Heart left ventricle (tissue), 16 donors: ENCODE measurements around the gene PPP1R15A. TPM values are rescaled to one million over a fixed set of nuclear protein-coding genes. Genes with fewer than 3 reads are reported as not detected.
"Not testable (repeated sequence)": the region's sequence is repeated elsewhere in the genome, so short reads cannot be mapped to it uniquely, and the experiment has no call there.

Experiments used
- ATAC-seq, 4 donors: fragments of 200-7000 bp; cut with Tn5 transposase; one replicate each; pipeline ENCODE4 v1.9.1; 2020 to 2022; ENCODE audit warnings: moderate library complexity in 4 of 4, mild to moderate bottlenecking in 3 of 4, moderate number of reproducible peaks in 1 of 4
- DNase-seq, 5 donors: peaks; one replicate each; pipeline ENCODE4 v3.0.0-alpha.2; 2020
- H3K27ac ChIP-seq, 12 donors: fragments of 200-600 bp; sonication (generic) in 4 of 12; one replicate each; pipeline versions ENCODE4 v1.5.0 to v1.8.0; 2016 to 2022; ENCODE audit warnings: mild to moderate bottlenecking in 2 of 12
- H3K27me3 ChIP-seq, 9 donors: fragments of 200-600 bp; sonication (generic) in 2 of 9; one replicate each; pipeline versions ENCODE4 v1.5.1 to v1.8.0; 2016 to 2022; ENCODE audit warnings: mild to moderate bottlenecking in 3 of 9
- H3K36me3 ChIP-seq, 9 donors: fragments of 200-600 bp; sonication (generic) in 2 of 9; one replicate each; pipeline versions ENCODE4 v1.5.0 to v1.8.0; 2018 to 2022; ENCODE audit warnings: mild to moderate bottlenecking in 2 of 9
- H3K4me1 ChIP-seq, 12 donors: fragments of 200-600 bp; sonication (generic) in 4 of 12; one replicate each; pipeline versions ENCODE4 v1.5.0 to v1.8.0; 2016 to 2022; ENCODE audit warnings: mild to moderate bottlenecking in 3 of 12
- H3K4me3 ChIP-seq, 12 donors: fragments of 200-600 bp; sonication (generic) in 4 of 12; one replicate each; pipeline versions ENCODE4 v1.5.0 to v1.8.0; 2017 to 2022; ENCODE audit warnings: mild to moderate bottlenecking in 9 of 12, moderate library complexity in 4 of 12
- H3K9me3 ChIP-seq, 12 donors: fragments of 200-600 bp; sonication (generic) in 4 of 12; one replicate each; pipeline versions ENCODE4 v1.5.0 to v1.8.0; 2016 to 2022; ENCODE audit warnings: mild to moderate bottlenecking in 1 of 12
- CTCF ChIP-seq, 12 donors: fragments of 200-600 bp; sonication (generic) in 4 of 12; IDR thresholded peaks; one replicate each; pipeline versions ENCODE4 v1.5.0 to v1.8.0; 2018 to 2022; ENCODE audit warnings: antibody characterized with exemption in 12 of 12, mild to moderate bottlenecking in 5 of 12
- POLR2A ChIP-seq, 2 donors: fragments of 450-650 bp; IDR thresholded peaks; one replicate each; pipeline ENCODE4 v1.6.1; 2017; ENCODE audit warnings: antibody characterized with exemption in 2 of 2, mild to moderate bottlenecking in 2 of 2, moderate library complexity in 2 of 2
- WGBS, 4 donors: extraction: QIAGEN DNeasy Blood & Tissue Kit in 2 of 4; methylation state at CpG; one replicate each; pipeline versions ENCODE4 v1.1.5 to v1.1.7; 2013 to 2018; 5-methylcytosine and 5-hydroxymethylcytosine counted together
- intact Hi-C, 10 donors: fragments of 100-400 bp; cut with DNase I; formaldehyde crosslinking; loops; one replicate each; pipeline versions ENCODE4 v1.11.1 to v1.14.2; 2022
- polyA plus RNA-seq, 2 donors: library from polyadenylated mRNA; stranded (reverse); fragments of 200-250 nt; gene quantifications; one replicate each; pipeline ENCODE4 v1.2.3, GENCODE V29; 2013
- total RNA-seq, 9 donors: library from RNA; depleted of rRNA in 2 of 9; stranded (reverse); fragments of >200 nt in 2 of 9; fragmentation: NEBNext Ultra II Directional in 3 of 9; extraction: Animal tissue kit (Norgen Biotek cat#: 25700) in 3 of 9; gene quantifications; one replicate each; pipeline versions ENCODE4 v1.1.0 to v1.2.4, GENCODE V29; 2016 to 2023
- donor health status: ischemic (EF 13 %, LVEDD 7.1; RV severe dilation, severe dysfunction).
- donor health status: healthy with polysubstance abuse.
- donor health status: DM: no; HTN: yes; CAD: no.
- donor health status: DM: no; HTN: no; CAD: no.
- donor health status: ischemic (EF 25% LVEDD 6.9; RV normal size, moderate dysfunction).
- donor health status: ischemic (EF 25% LVEDD 5.7; RV mildly dilated, moderate dysfunction).
- donor health status: healthy.
- donor health status: DM: yes; HTN: yes; CAD: no.
- donor health status: ischemic (EF 35%, LVEDD 5.7; RV mildly dilated, moderate dysfunction).
- donor health status: nonischemic (EF 11% LVEDD 7.7; RV severe dilation, severe dysfunction).
- donor health status: DM: yes; HTN: yes; CAD: no.
- donor health status: PGD.
- donor health status: ischemic (EF 29% LVEDD 5.4; RV normal size, mild dysfunction).
- donor health status: nonischemic (EF 23%, LVEDD 6.1; RV moderate dilation, normal function).

PPP1R15A gene
- total and polyA plus RNA-seq, 11 donors, result 51.7 to 181 (median 68.2) TPM

- Histone ChIP-seq H3K36me3 (peaks cover 0 to 82% (median 67%) of the 10 kb centered on the region in 9 donors), H3K27me3 (no peaks in the 10 kb centered on the region), H3K4me1 (peaks cover 2 to 37% (median 30%) of the 10 kb centered on the region in 12 donors), H3K27ac (no peak overlapping the region), H3K4me3 (no peak overlapping the region), H3K9me3 (no peaks in the 10 kb centered on the region)
- 76 to 77% (median 77%) methylated on average over 14 of the region's 14 CpGs for WGBS, 4 donors
- no peak for ATAC-seq
- TF ChIP-seq CTCF (IDR thresholded peaks at IDR 0.05) (no peak), POLR2A (IDR thresholded peaks at IDR 0.05) (no peak)
- no peak for DNase-seq
- intact Hi-C loops, result loop anchor here in 4 of 10 donors (5.0 to 10.0 kb wide), 3 partner anchors 49 to 59 kb away; partner anchors contain the start of genes FTL (in 2 of the 4) and BAX (in 1 of the 4)
Measured at GRCh38 chr19:48905664-48906063, 33.4 kb downstream of the PPP1R15A start.

GRCh38 chr19:48906324-48906723 is 34.1 kb downstream of the PPP1R15A start:
- no peak overlapping the region for H3K4me3 ChIP-seq
- no peaks in the 10 kb centered on the region for H3K9me3 ChIP-seq
- peaks cover 2 to 31% (median 23%) of the 10 kb centered on the region in 12 donors for H3K4me1 ChIP-seq
- DNase-seq (no peak), ATAC-seq (no peak)
- 95 to 97% (median 96%) methylated on average over 10 of the region's 10 CpGs for WGBS, 4 donors
- intact Hi-C loops, result loop anchor here in 4 of 10 donors (5.0 to 10.0 kb wide), 3 partner anchors 48 to 58 kb away; partner anchors contain the start of genes FTL (in 2 of the 4) and BAX (in 1 of the 4)
- no peaks in the 10 kb centered on the region for H3K27me3 ChIP-seq
- TF ChIP-seq POLR2A (IDR thresholded peaks at IDR 0.05) (no peak), CTCF (IDR thresholded peaks at IDR 0.05) (no peak)
- H3K27ac ChIP-seq, result no peak overlapping the region
- H3K36me3 ChIP-seq, result peaks cover 0 to 89% (median 73%) of the 10 kb centered on the region in 9 donors

GRCh38 chr19:48907671-48908070 is 35.5 kb downstream of the PPP1R15A start:
- ATAC-seq (peak in 3 of 4 donors; percentile 28 to 56 (median 36)), DNase-seq (no peak)
- H3K9me3 ChIP-seq, result no peaks in the 10 kb centered on the region
- intact Hi-C loops, result loop anchor here in 4 of 10 donors (5.0 to 10.0 kb wide), 3 partner anchors 47 to 57 kb away; partner anchors contain the start of genes FTL (in 2 of the 4) and BAX (in 1 of the 4)
- TF ChIP-seq CTCF (IDR thresholded peaks at IDR 0.05), result no peak
- no peak for TF ChIP-seq POLR2A (IDR thresholded peaks at IDR 0.05)
- peak overlapping the region in 8 of 12 donors; percentile 23 to 65 (median 52) for H3K27ac ChIP-seq
- peaks cover 0 to 89% (median 85%) of the 10 kb centered on the region in 9 donors for H3K36me3 ChIP-seq
- H3K4me1 ChIP-seq, result peaks cover 0 to 20% (median 11%) of the 10 kb centered on the region in 12 donors
- no peak overlapping the region for H3K4me3 ChIP-seq
- H3K27me3 ChIP-seq, result no peaks in the 10 kb centered on the region
- 78 to 88% (median 82%) methylated on average over 14 of the region's 14 CpGs for whole genome bisulfite sequencing, 4 donors

- not testable (repeated sequence) for H3K27me3 ChIP-seq, DNase-seq, ATAC-seq, H3K4me3 ChIP-seq, H3K9me3 ChIP-seq
- 92 to 97% (median 93%) methylated on average over 11 of the region's 11 CpGs for WGBS, 4 donors
- intact Hi-C loops, result loop anchor here in 5 of 10 donors (5.0 to 10.0 kb wide), 4 partner anchors 43 to 55 kb away; partner anchors contain the start of genes BAX (in 3 of the 5) and FTL (in 2 of the 5)
- Histone ChIP-seq H3K36me3 (peaks cover 0 to 98% (median 97%) of the 10 kb centered on the region in 9 donors), H3K4me1 (peaks cover 0 to 15% (median 7%) of the 10 kb centered on the region in 12 donors), H3K27ac (peak overlapping the region in 11 of 12 donors; percentile 14 to 75 (median 62))
Measured at GRCh38 chr19:48909424-48910077, 37.3 kb downstream of the PPP1R15A start.
